ENCODE data around the gene ZCCHC4.

ZCCHC4 gene

DNA sequence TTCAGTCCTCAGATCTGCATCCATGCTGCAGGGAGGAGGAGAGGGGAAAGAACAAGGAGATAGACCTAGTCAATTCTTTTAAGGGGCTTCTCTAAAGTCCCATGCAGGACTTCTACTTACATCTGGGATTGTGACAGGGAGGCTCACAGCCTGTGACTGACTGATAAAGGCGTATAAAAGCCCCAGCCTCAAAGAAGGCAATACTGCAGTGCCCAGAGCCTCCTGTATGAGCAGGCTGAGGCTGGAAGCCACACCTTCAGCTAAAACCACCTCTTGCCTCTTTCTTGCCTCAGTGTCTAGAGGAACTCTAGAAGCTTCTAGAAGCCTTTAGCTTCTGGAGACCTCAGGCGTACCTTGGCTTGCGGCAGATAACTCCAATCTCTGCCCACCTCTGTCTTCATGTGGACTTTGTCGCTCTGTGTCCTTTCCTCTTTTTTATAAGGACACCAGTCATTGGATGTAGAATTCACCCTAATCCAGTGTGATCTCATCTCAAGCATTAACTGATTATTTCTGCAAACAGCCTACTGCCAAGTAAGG, 6.0 kb upstream of the ZCCHC4 start:
- no peak for DNase-seq (ENCODE audit: low read depth)
- TF ChIP-seq, protein P1, sequence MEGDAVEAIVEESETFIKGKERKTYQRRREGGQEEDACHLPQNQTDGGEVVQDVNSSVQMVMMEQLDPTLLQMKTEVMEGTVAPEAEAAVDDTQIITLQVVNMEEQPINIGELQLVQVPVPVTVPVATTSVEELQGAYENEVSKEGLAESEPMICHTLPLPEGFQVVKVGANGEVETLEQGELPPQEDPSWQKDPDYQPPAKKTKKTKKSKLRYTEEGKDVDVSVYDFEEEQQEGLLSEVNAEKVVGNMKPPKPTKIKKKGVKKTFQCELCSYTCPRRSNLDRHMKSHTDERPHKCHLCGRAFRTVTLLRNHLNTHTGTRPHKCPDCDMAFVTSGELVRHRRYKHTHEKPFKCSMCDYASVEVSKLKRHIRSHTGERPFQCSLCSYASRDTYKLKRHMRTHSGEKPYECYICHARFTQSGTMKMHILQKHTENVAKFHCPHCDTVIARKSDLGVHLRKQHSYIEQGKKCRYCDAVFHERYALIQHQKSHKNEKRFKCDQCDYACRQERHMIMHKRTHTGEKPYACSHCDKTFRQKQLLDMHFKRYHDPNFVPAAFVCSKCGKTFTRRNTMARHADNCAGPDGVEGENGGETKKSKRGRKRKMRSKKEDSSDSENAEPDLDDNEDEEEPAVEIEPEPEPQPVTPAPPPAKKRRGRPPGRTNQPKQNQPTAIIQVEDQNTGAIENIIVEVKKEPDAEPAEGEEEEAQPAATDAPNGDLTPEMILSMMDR (IDR thresholded peaks at IDR 0.05; ENCODE audit: low read depth, low read length, missing control alignments) = no peak
- no peak overlapping the region for H3K4me3 ChIP-seq (ENCODE audit: low read depth, low read length)

- DNase-seq (ENCODE audit: low read depth) = no peak
- H3K4me3 ChIP-seq (ENCODE audit: low read depth, low read length) = no peak overlapping the region
- TF ChIP-seq, protein P1 (IDR thresholded peaks at IDR 0.05; ENCODE audit: low read depth, low read length, missing control alignments) = no peak
These were observed 5.0 kb upstream of the ZCCHC4 start for GRCh38 chr4:25307596-25307995.

GRCh38 chr4:25308306-25308705, 4.3 kb upstream of the ZCCHC4 start:
- TF ChIP-seq, protein P1 (IDR thresholded peaks at IDR 0.05; ENCODE audit: low read depth, low read length, missing control alignments) = no peak
- DNase-seq (ENCODE audit: low read depth) = no peak
- no peak overlapping the region for H3K4me3 ChIP-seq (ENCODE audit: low read depth, low read length)

GRCh38 chr4:25308761-25309160, 3.8 kb upstream of the ZCCHC4 start:
- TF ChIP-seq, protein P1 (IDR thresholded peaks at IDR 0.05; ENCODE audit: low read depth, low read length, missing control alignments) = no peak
- no peak overlapping the region for H3K4me3 ChIP-seq (ENCODE audit: low read depth, low read length)
- no peak for DNase-seq (ENCODE audit: low read depth)

DNA sequence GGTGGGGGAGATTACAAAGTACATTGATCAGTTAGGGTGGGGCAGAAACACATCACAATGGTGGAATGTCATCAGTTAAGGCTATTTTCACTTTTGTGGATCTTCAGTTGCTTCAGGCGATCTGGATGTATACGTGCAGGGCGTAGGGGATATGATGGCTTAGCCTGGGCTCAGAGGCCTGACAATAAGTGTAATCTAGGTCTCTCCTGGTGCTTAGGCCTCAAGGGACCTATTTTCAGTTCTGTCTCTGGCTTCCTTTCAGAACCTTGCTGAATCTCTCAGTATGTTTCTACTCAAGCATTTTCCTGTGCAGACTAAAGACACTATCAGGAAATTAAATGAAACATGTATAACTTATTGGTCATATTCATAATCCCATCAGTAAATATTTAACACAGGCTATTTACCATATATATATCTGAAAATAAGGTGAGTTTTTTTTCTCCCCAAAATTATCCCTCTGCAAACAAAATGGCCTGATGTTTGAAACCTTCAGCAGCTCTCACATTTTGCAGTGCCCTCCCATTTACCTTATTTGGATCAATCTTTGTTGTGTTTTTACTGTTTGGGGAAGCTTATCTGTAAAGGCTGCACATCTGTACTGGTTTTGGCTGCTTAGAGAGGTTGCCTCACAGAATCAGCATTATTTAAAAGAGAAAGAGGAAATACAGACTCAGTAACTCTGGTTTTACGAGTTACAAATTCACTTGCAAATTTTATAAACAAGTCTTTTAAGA, 2.3 kb upstream of the ZCCHC4 start:
- DNase-seq (ENCODE audit: low read depth) = peak; percentile 70
- peak overlapping the region; percentile 28; the same call in 1 of the 2 replicates for H3K4me3 ChIP-seq (ENCODE audit: low read depth, low read length)
- TF ChIP-seq, protein P1 (IDR thresholded peaks at IDR 0.05; ENCODE audit: low read depth, low read length, missing control alignments) = no peak

DNA sequence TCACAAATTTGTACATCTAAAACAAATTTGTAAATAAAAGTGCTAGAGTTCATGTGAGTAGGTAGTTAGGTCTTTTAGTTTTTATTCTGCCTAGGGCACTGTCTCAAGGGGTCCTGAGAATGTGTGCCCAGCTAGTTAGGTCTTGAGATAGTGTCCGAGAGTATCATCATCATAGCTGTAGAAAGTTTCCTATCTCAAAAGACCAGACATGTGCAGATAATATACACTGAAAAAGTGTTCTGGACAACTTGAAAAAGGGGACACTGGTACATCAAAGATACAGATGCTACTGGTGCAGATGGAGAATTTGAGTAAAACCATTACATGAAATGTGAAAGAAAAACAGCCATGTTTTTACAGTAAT, 1.8 kb upstream of the ZCCHC4 start:
- DNase-seq (ENCODE audit: low read depth) = no peak
- peak overlapping the region; percentile 28; the same call in 1 of the 2 replicates for H3K4me3 ChIP-seq (ENCODE audit: low read depth, low read length)
- TF ChIP-seq, protein P1 (IDR thresholded peaks at IDR 0.05; ENCODE audit: low read depth, low read length, missing control alignments) = no peak
